GM12878 (cell line): Measurements from ENCODE around the gene FFAR2. TPM values are rescaled to one million over a fixed set of nuclear protein-coding genes. Genes with fewer than 3 reads are reported as not detected.

Source experiments
- ATAC-seq: fragments of 200-7000 bp; cut with Tn5 transposase; 3 replicates; pipeline ENCODE4 v1.9.1; 2020; ENCODE audit warnings: mild to moderate bottlenecking, moderate library complexity
- BruUV-seq: library from RNA; stranded (reverse); fragments of 400-500 nt; replicated peaks from 2 replicates; lab custom pipeline; 2021; lab: Mats Ljungman, UMichigan
- CTCF ChIA-PET: fragments of 300-600 bp; sonication (Branson Sonifier 250); formaldehyde crosslinking; extraction: SDS; loops from one replicate; lab custom pipeline; 2021; ENCODE audit warnings: inconsistent platforms; lab: Yijun Ruan, JAX
- POLR2A ChIA-PET: fragments of 350-600 bp; formaldehyde crosslinking; extraction: SDS; loops from one replicate; lab custom pipeline; 2021; ENCODE audit warnings: inconsistent platforms; lab: Charles Lee
- RAD21 ChIA-PET: fragments of 300-600 bp; sonication (Branson Sonifier 250); formaldehyde crosslinking; loops from one replicate; lab custom pipeline; 2023; ENCODE audit warnings: antibody characterized with exemption; ENCODE audit not compliant: unreplicated experiment; lab: Charles Lee
- SMC1A ChIA-PET: fragments of 300-600 bp; sonication (Branson Sonifier 250); formaldehyde crosslinking; loops from one replicate; lab custom pipeline; 2023; ENCODE audit not compliant: unreplicated experiment, uncharacterized antibody; lab: Charles Lee
- DNase-seq: peaks from one replicate; pipeline ENCODE4 v3.0.0-alpha.2; 2011; ENCODE audit warnings: low read depth, low spot score
- FAIRE-seq: peaks from 3 replicates; lab custom pipeline; 2011; peaks lifted over from hg19 to GRCh38; lab: Jason Lieb, UNC
- H2AFZ ChIP-seq: 2 replicates; pipeline ENCODE4 v1.6.0; 2011; ENCODE audit warnings: low read depth, low read length, control low read depth; ENCODE audit not compliant: control insufficient read depth
- H3K27ac ChIP-seq: 2 replicates; pipeline ENCODE4 v1.5.1; 2011; ENCODE audit warnings: control low read depth; ENCODE audit not compliant: control insufficient read depth, insufficient read depth
- H3K27me3 ChIP-seq, 2 experiments: replicated peaks in 1 of 2; 2 replicates each; pipeline versions ENCODE4 v1.6.0 to v1.6.1; 2011; ENCODE audit warnings: low read length in 1 of 2; ENCODE audit not compliant: control insufficient read depth in 2 of 2, insufficient read depth in 2 of 2
- H3K36me3 ChIP-seq, 2 experiments: 2 replicates each; pipeline ENCODE4 v1.5.1; 2011; ENCODE audit warnings: low read length in 1 of 2; ENCODE audit not compliant: control insufficient read depth in 2 of 2, insufficient read depth in 2 of 2
- H3K4me1 ChIP-seq: 2 replicates; pipeline ENCODE4 v1.6.1; 2011; ENCODE audit warnings: mild to moderate bottlenecking, low read length, moderate library complexity, mixed read lengths; ENCODE audit not compliant: control insufficient read depth, insufficient read depth
- H3K4me2 ChIP-seq: 2 replicates; pipeline ENCODE4 v1.6.0; 2011; ENCODE audit warnings: control low read depth; ENCODE audit not compliant: control insufficient read depth, insufficient read depth
- H3K4me3 ChIP-seq: fragments of 200-600 bp; sonication (generic); 2 replicates; pipeline ENCODE4 v1.5.1; 2016
- H3K79me2 ChIP-seq: 2 replicates; pipeline ENCODE4 v1.6.0; 2011; ENCODE audit warnings: low read length; ENCODE audit not compliant: control insufficient read depth, insufficient read depth
- H3K9ac ChIP-seq: 2 replicates; pipeline ENCODE4 v1.8.0; 2011; ENCODE audit warnings: low read length, control low read depth, mixed read lengths; ENCODE audit not compliant: control insufficient read depth, insufficient read depth
- H3K9me3 ChIP-seq: replicated peaks from 3 replicates; pipeline ENCODE4 v1.5.1; 2011; ENCODE audit warnings: mild to moderate bottlenecking, low read length; ENCODE audit not compliant: control insufficient read depth, insufficient read depth
- H4K20me1 ChIP-seq: 2 replicates; pipeline ENCODE4 v1.6.0; 2011; ENCODE audit not compliant: control insufficient read depth, insufficient read depth
- CEBPB ChIP-seq, 2 experiments: fragments of 150-350 bp in 1 of 2; IDR thresholded peaks; 2 replicates each; pipeline ENCODE4 v1.6.1; 2012 to 2014; ENCODE audit warnings: low read depth in 2 of 2, low read length in 2 of 2, borderline replicate concordance in 1 of 2, inconsistent platforms in 1 of 2
- ESRRA ChIP-seq: IDR thresholded peaks from 2 replicates; pipeline ENCODE4 v1.6.1; 2012; ENCODE audit warnings: mild to moderate bottlenecking, low read length, improper control_type of control experiment
- ETV6 ChIP-seq, 2 experiments: fragments of 450-650 bp in 1 of 2; IDR thresholded peaks in 1 of 2; conservative IDR thresholded peaks in 1 of 2; 2 replicates each; pipeline ENCODE4 v1.6.1; 2014; ENCODE audit warnings: antibody characterized with exemption in 1 of 2, borderline replicate concordance in 1 of 2, low read depth in 1 of 2, mild to moderate bottlenecking in 1 of 2, moderate library complexity in 1 of 2
- FOS ChIP-seq: IDR thresholded peaks from 3 replicates; pipeline ENCODE4 v1.6.1; 2011; ENCODE audit warnings: borderline replicate concordance; ENCODE audit not compliant: insufficient read length; ENCODE audit errors: extremely low read depth
- FOXM1 ChIP-seq: IDR thresholded peaks from 2 replicates; pipeline ENCODE4 v1.6.1; 2012; ENCODE audit warnings: low read depth, mild to moderate bottlenecking, inconsistent platforms, low read length, moderate library complexity
- HCFC1 ChIP-seq: fragments of 150-350 bp; IDR thresholded peaks from 2 replicates; pipeline ENCODE4 v1.6.1; 2014; ENCODE audit warnings: low read length
- HDGF ChIP-seq: fragments of 450-650 bp; IDR thresholded peaks from 2 replicates; pipeline ENCODE4 v1.6.1; 2016; ENCODE audit warnings: antibody characterized with exemption
- JUNB ChIP-seq: IDR thresholded peaks from 2 replicates; pipeline ENCODE4 v1.6.1; 2016; ENCODE audit warnings: antibody characterized with exemption, mild to moderate bottlenecking
- ZNF217 ChIP-seq: fragments of 450-650 bp; IDR thresholded peaks from 2 replicates; pipeline ENCODE4 v1.6.1; 2017; ENCODE audit warnings: antibody characterized with exemption, mild to moderate bottlenecking
- ZNF24 ChIP-seq: fragments of 450-650 bp; IDR thresholded peaks from 2 replicates; pipeline ENCODE4 v1.6.1; 2017; ENCODE audit warnings: antibody characterized with exemption, mild to moderate bottlenecking
- ZZZ3 ChIP-seq: IDR thresholded peaks from 2 replicates; pipeline ENCODE4 v1.6.1; 2011; ENCODE audit warnings: low read depth; ENCODE audit not compliant: control insufficient read depth, insufficient read length
- WGBS: methylation state at CpG from one replicate; pipeline ENCODE4 v1.1.6; 2016; ENCODE audit warnings: low lambda C conversion rate; ENCODE audit not compliant: insufficient replicate concordance, insufficient coverage; ENCODE audit errors: missing lambda C conversion rate; 5-methylcytosine and 5-hydroxymethylcytosine counted together
- in situ Hi-C: fragments of 300-500 bp; cut with MboI; formaldehyde crosslinking; loops from 9 replicates; pipeline ENCODE4 v1.14.3; 2018; ENCODE audit warnings: mixed read lengths
- intact Hi-C: fragments of 100-400 bp; cut with micrococcal nuclease; formaldehyde crosslinking; loops from one replicate; pipeline ENCODE4 v1.14.2; 2022; ENCODE audit not compliant: unreplicated experiment
- polyA plus RNA-seq, 11 experiments: library from polyadenylated mRNA; depleted of rRNA in 4 of 11; unstranded in 6 of 11; stranded (reverse) in 5 of 11; fragments of >200 nt; fragmentation: Nextera tagmentation in 4 of 11; fragmentation: Illumina TruSeq in 1 of 11; extraction: Ambion mirVana in 4 of 11; extraction: Trizol in 1 of 11; gene quantifications; 1 replicate in 1 of 11; 2 replicates in 10 of 11; pipeline versions ENCODE4 v1.2.1 to v1.2.3, GENCODE V29; 2011 to 2016; ENCODE audit warnings: inconsistent platforms in 2 of 11, missing spikeins in 2 of 11, low read depth in 1 of 11
- total RNA-seq, 4 experiments: library from RNA; depleted of rRNA in 3 of 4; stranded (reverse); fragments of >200 nt in 3 of 4; fragmentation: Illumina TruSeq in 1 of 4; extraction: Trizol in 1 of 4; gene quantifications; 2 replicates each; pipeline versions ENCODE4 v1.2.1 to v1.2.3, GENCODE V29; 2013 to 2021
- TF ChIP-seq, protein P1 (sequence below): fragments of 450-650 bp; IDR thresholded peaks from 2 replicates; pipeline ENCODE4 v1.6.1; 2017; ENCODE audit warnings: mild to moderate bottlenecking
- TF ChIP-seq, protein P2 (sequence below): IDR thresholded peaks from 2 replicates; pipeline ENCODE4 v1.6.1; 2012; ENCODE audit warnings: low read length, inconsistent platforms

FFAR2 gene
- total and polyA plus RNA-seq, 10 of the 15 experiments (the other 5 are each of a cell fraction or from before 2014, with no cell fraction given) = 0.05 to 4.0 (median 2.1) TPM

DNA sequence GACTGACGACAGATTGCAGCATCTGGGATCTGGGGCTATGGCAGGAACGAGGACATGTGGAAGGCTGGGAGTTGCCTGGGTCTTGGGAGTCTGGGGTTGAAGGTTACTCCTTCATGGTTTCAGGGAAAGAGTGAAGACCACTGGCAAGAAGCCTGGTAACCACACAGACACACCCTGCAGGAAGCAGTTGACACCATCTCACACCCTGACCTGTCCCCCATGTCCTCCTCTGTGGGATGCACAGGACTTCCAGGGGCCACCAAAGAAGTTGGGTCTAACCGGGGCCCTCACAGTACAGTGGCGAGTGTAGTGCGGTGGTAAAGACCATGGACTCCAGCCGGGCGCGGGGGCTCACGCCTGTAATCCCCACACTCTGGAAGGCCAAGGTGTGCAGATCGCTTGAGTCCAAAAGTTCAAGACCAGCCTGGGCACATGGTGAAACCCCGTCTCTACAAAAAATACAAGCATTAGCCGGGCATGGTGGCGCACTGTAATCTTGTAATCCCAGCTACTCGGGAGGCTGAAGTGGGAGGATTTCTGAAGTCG, 10.6 kb upstream of the FFAR2 start:
- SMC1A ChIA-PET = interaction anchor here (0.7 to 1.0 kb wide), 6 partner anchors 9 to 17 kb away, joined by 3 to 4 read pairs (median 3); no protein-coding TSS in a partner anchor
- intact Hi-C loops = no loop called here

More for the DNA sequence above, 10.6 kb upstream of the FFAR2 start:
- Histone ChIP-seq H3K36me3 (no peaks in the 10 kb centered on the region), H3K4me1 (peaks cover 31% of the 10 kb centered on the region), H3K79me2 (no peaks in the 10 kb centered on the region), H3K9me3 (no peaks in the 10 kb centered on the region), H4K20me1 (no peaks in the 10 kb centered on the region), H2AFZ (no peak overlapping the region), H3K4me2 (no peak overlapping the region), H3K27ac (no peak overlapping the region), H3K4me3 (no peak overlapping the region), H3K27me3 (no peaks in the 10 kb centered on the region), H3K9ac (no peak overlapping the region)
- ChIA-PET RAD21 (interaction anchor here (1.0 kb wide), 1 partner anchor 19 kb away, joined by 3 read pairs; no protein-coding TSS in a partner anchor), POLR2A (interaction anchor here (0.6 kb wide), 1 partner anchor 15 kb away, joined by 4 read pairs; no protein-coding TSS in a partner anchor), CTCF (interaction anchor here (1.0 to 1.1 kb wide), 2 partner anchors 10 to 13 kb away, joined by 3 to 4 read pairs; partner anchors contain the start of gene FFAR2)
- BruUV-seq = no TSS peak
- ATAC-seq (no peak), FAIRE-seq (no peak), DNase-seq (no peak)
- TF ChIP-seq ZNF217 (no peak), HDGF (no peak), CEBPB (IDR thresholded peaks at IDR 0.05; ENCODE audit: borderline replicate concordance in 1 of 2, low read depth in 2 of 2, low read length in 2 of 2) (no peak), ZNF24 (no peak), FOS (no peak), JUNB (no peak), ETV6 (conservative IDR thresholded peaks at IDR 0.05 in 1 of 2, IDR thresholded peaks at IDR 0.05 in 1 of 2; ENCODE audit: borderline replicate concordance in 1 of 2, low read depth in 1 of 2) (no peak), FOXM1 (no peak), ZZZ3 (no peak), HCFC1 (no peak), ESRRA (no peak)
- TF ChIP-seq, protein P1, sequence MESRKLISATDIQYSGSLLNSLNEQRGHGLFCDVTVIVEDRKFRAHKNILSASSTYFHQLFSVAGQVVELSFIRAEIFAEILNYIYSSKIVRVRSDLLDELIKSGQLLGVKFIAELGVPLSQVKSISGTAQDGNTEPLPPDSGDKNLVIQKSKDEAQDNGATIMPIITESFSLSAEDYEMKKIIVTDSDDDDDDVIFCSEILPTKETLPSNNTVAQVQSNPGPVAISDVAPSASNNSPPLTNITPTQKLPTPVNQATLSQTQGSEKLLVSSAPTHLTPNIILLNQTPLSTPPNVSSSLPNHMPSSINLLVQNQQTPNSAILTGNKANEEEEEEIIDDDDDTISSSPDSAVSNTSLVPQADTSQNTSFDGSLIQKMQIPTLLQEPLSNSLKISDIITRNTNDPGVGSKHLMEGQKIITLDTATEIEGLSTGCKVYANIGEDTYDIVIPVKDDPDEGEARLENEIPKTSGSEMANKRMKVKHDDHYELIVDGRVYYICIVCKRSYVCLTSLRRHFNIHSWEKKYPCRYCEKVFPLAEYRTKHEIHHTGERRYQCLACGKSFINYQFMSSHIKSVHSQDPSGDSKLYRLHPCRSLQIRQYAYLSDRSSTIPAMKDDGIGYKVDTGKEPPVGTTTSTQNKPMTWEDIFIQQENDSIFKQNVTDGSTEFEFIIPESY = no peak
- TF ChIP-seq, protein P2, sequence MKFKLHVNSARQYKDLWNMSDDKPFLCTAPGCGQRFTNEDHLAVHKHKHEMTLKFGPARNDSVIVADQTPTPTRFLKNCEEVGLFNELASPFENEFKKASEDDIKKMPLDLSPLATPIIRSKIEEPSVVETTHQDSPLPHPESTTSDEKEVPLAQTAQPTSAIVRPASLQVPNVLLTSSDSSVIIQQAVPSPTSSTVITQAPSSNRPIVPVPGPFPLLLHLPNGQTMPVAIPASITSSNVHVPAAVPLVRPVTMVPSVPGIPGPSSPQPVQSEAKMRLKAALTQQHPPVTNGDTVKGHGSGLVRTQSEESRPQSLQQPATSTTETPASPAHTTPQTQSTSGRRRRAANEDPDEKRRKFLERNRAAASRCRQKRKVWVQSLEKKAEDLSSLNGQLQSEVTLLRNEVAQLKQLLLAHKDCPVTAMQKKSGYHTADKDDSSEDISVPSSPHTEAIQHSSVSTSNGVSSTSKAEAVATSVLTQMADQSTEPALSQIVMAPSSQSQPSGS = no peak
- WGBS = 88% methylated on average over 15 of the region's 15 CpGs
- in situ Hi-C loops = no loop called here
